NCI-H446 treated with DMSO at 0.1 percent for 48 hours (cell line): ENCODE results near the gene CCNK.

ENCODE experiments used
- DNase-seq: peaks from one replicate; lab custom pipeline; 2025; lab: John Stamatoyannopoulos, UW

Gene CCNK

GRCh38 chr14:99480917-99481744 is at the start of gene CCNK:
Gene CCNK (plus strand): TSS chr14:99481409. CDS start chr14:99492678, 11,269 bp downstream.
- peak; percentile 100 for DNase-seq

- no peak for DNase-seq
Observed at GRCh38 chr14:99431986-99432385, 49.2 kb upstream of the CCNK start.

- no peak for DNase-seq
Observed at GRCh38 chr14:99432485-99432884, 48.7 kb upstream of the CCNK start.

- DNase-seq = no peak
Observed at GRCh38 chr14:99435327-99435726, 45.9 kb upstream of the CCNK start.

- no peak for DNase-seq
Observed at GRCh38 chr14:99436247-99437180, 44.7 kb upstream of the CCNK start.

- DNase-seq = no peak
Observed at GRCh38 chr14:99437706-99438105, 43.5 kb upstream of the CCNK start.

GRCh38 chr14:99440278-99440677 is 40.9 kb upstream of the CCNK start:
- DNase-seq = no peak

- DNase-seq = no peak
Observed at GRCh38 chr14:99441157-99441870, 39.9 kb upstream of the CCNK start.

GRCh38 chr14:99441918-99442317 is 39.3 kb upstream of the CCNK start:
- no peak for DNase-seq

- DNase-seq = no peak
Observed at GRCh38 chr14:99445931-99446330, 35.3 kb upstream of the CCNK start.

- DNase-seq = no peak
Observed at GRCh38 chr14:99447739-99448138, 33.5 kb upstream of the CCNK start.

GRCh38 chr14:99450266-99450665 is 30.9 kb upstream of the CCNK start:
- no peak for DNase-seq

- DNase-seq = no peak
Observed at GRCh38 chr14:99451234-99451633, 30.0 kb upstream of the CCNK start.

- no peak for DNase-seq
Observed at GRCh38 chr14:99452968-99453367, 28.2 kb upstream of the CCNK start.

- no peak for DNase-seq
Observed at GRCh38 chr14:99454246-99454645, 27.0 kb upstream of the CCNK start.

- no peak for DNase-seq
Observed at GRCh38 chr14:99459481-99460100, 21.6 kb upstream of the CCNK start.

GRCh38 chr14:99460793-99461192 is 20.4 kb upstream of the CCNK start:
- no peak for DNase-seq

- DNase-seq = no peak
Observed at GRCh38 chr14:99461411-99462085, 19.7 kb upstream of the CCNK start.

GRCh38 chr14:99462210-99462609 is 19.0 kb upstream of the CCNK start:
- no peak for DNase-seq

GRCh38 chr14:99463974-99464373 is 17.2 kb upstream of the CCNK start:
- no peak for DNase-seq

- DNase-seq = no peak
Observed at GRCh38 chr14:99465288-99465687, 15.9 kb upstream of the CCNK start.
